Stimulated activated CD8-positive, alpha-beta memory T cell treated with anti-CD3 and anti-CD28 coated beads, Interleukin-12 subunit alpha, Interleukin-12 subunit beta, amount 100 ng/mL, for 1 hour (primary cell): ENCODE results near the gene ASB3.
"Not testable (repeated sequence)": the region's sequence is repeated elsewhere in the genome, so short reads cannot be mapped to it uniquely, and the experiment has no call there.

ENCODE experiments used
- DNase-seq: peaks from one replicate; pipeline ENCODE4 v3.0.0-alpha.2; 2020; ENCODE audit warnings: low read depth

Gene ASB3

GRCh38 chr2:53729143-53729762, 57.5 kb downstream of the ASB3 start:
- no peak for DNase-seq

GRCh38 chr2:53727921-53728320, 58.8 kb downstream of the ASB3 start:
- no peak for DNase-seq

- DNase-seq = no peak
Measured at GRCh38 chr2:53725662-53726061, 61.1 kb downstream of the ASB3 start.

- DNase-seq = no peak
Measured at GRCh38 chr2:53724536-53724935, 62.2 kb downstream of the ASB3 start.

- not testable (repeated sequence) for DNase-seq
Measured at GRCh38 chr2:53720944-53721343, 65.8 kb downstream of the ASB3 start.

GRCh38 chr2:53715568-53715967, 71.2 kb downstream of the ASB3 start:
- no peak for DNase-seq

GRCh38 chr2:53711271-53711780, 75.4 kb downstream of the ASB3 start:
- DNase-seq = no peak

- no peak for DNase-seq
Measured at GRCh38 chr2:53708988-53709387, 77.8 kb downstream of the ASB3 start.

GRCh38 chr2:53701221-53701620, 85.5 kb downstream of the ASB3 start:
- no peak for DNase-seq

- DNase-seq = no peak
Measured at GRCh38 chr2:53697686-53698085, 89.1 kb downstream of the ASB3 start.

- DNase-seq = no peak
Measured at GRCh38 chr2:53697092-53697491, 89.7 kb downstream of the ASB3 start.

- DNase-seq = no peak
Measured at GRCh38 chr2:53695575-53695974, 91.2 kb downstream of the ASB3 start.

GRCh38 chr2:53694096-53694771, 92.5 kb downstream of the ASB3 start:
- no peak for DNase-seq

GRCh38 chr2:53690876-53691275, 95.9 kb downstream of the ASB3 start:
- no peak for DNase-seq

GRCh38 chr2:53672881-53673522, 113.8 kb downstream of the ASB3 start:
- DNase-seq = no peak

GRCh38 chr2:53670331-53670730, 116.4 kb downstream of the ASB3 start:
- DNase-seq = no peak

GRCh38 chr2:53668624-53669026, 118.1 kb downstream of the ASB3 start:
- no peak for DNase-seq

GRCh38 chr2:53667130-53667529, 119.6 kb downstream of the ASB3 start:
- DNase-seq = not testable (repeated sequence)

GRCh38 chr2:53660886-53661285, 125.9 kb downstream of the ASB3 start:
- DNase-seq = no peak

- not testable (repeated sequence) for DNase-seq
Measured at GRCh38 chr2:53658474-53658873, 128.3 kb downstream of the ASB3 start.

- DNase-seq = no peak
Measured at GRCh38 chr2:53655256-53655655, 131.5 kb downstream of the ASB3 start.

- no peak for DNase-seq
Measured at GRCh38 chr2:53654396-53654795, 132.4 kb downstream of the ASB3 start.

GRCh38 chr2:53652131-53652530, 134.6 kb downstream of the ASB3 start:
- no peak for DNase-seq
